Neutrophil (primary cell): Measurements from ENCODE around the gene PPP2R5D.
A peak's percentile ranks its signal among the peaks of the same experiment; 100 is the strongest.

ENCODE experiments used
- H3K27ac ChIP-seq: fragments of 200-600 bp; sonication (generic); 2 replicates; pipeline ENCODE4 v1.5.1; 2016; ENCODE audit warnings: mild to moderate bottlenecking, moderate library complexity
- H3K27me3 ChIP-seq: fragments of 200-600 bp; sonication (generic); 2 replicates; pipeline ENCODE4 v1.6.0; 2016; ENCODE audit warnings: mild to moderate bottlenecking
- H3K36me3 ChIP-seq: fragments of 200-600 bp; sonication (generic); 2 replicates; pipeline ENCODE4 v1.5.1; 2017
- H3K4me1 ChIP-seq, 2 experiments: fragments of 200-600 bp in 1 of 2; sonication (generic) in 1 of 2; 1 replicate in 1 of 2; 2 replicates in 1 of 2; pipeline versions ENCODE4 v1.5.1 to v1.6.1; 2013 to 2016; ENCODE audit warnings: low read depth in 1 of 2, low read length in 1 of 2, mild to moderate bottlenecking in 1 of 2, moderate library complexity in 1 of 2; ENCODE audit not compliant: control insufficient read depth in 1 of 2, insufficient read depth in 1 of 2
- H3K4me3 ChIP-seq, 2 experiments: fragments of 200-600 bp in 1 of 2; sonication (generic) in 1 of 2; 1 replicate in 1 of 2; 2 replicates in 1 of 2; pipeline ENCODE4 v1.5.1; 2013 to 2016; ENCODE audit warnings: low read depth in 1 of 2, low read length in 1 of 2, mild to moderate bottlenecking in 1 of 2, moderate library complexity in 1 of 2
- H3K9me3 ChIP-seq: fragments of 200-600 bp; sonication (generic); 2 replicates; pipeline ENCODE4 v1.5.1; 2016
- CTCF ChIP-seq: fragments of 200-600 bp; sonication (generic); IDR thresholded peaks from 2 replicates; pipeline ENCODE4 v1.5.1; 2016; ENCODE audit warnings: antibody characterized with exemption

Gene PPP2R5D

GRCh38 chr6:43019152-43019551, 34.8 kb downstream of the PPP2R5D start:
- H3K4me1 ChIP-seq = peaks cover 36 to 38% of the 10 kb centered on the region in 2 experiments
- peaks cover 30% of the 10 kb centered on the region for H3K36me3 ChIP-seq
- no peak for TF ChIP-seq CTCF
- no peak overlapping the region for H3K4me3 ChIP-seq
- no peaks in the 10 kb centered on the region for H3K9me3 ChIP-seq
- no peak overlapping the region for H3K27ac ChIP-seq
- H3K27me3 ChIP-seq = no peaks in the 10 kb centered on the region

- no peak for TF ChIP-seq CTCF
- H3K9me3 ChIP-seq = no peaks in the 10 kb centered on the region
- peak overlapping the region; percentile 85 for H3K27ac ChIP-seq
- H3K36me3 ChIP-seq = peaks cover 36% of the 10 kb centered on the region
- no peak overlapping the region for H3K4me3 ChIP-seq
- peaks cover 26 to 28% of the 10 kb centered on the region in 2 experiments for H3K4me1 ChIP-seq
- H3K27me3 ChIP-seq = no peaks in the 10 kb centered on the region
Observed at GRCh38 chr6:43020052-43020705, 35.8 kb downstream of the PPP2R5D start.

- Histone ChIP-seq H3K36me3 (peaks cover 43% of the 10 kb centered on the region), H3K4me1 (peaks cover 21 to 25% of the 10 kb centered on the region in 2 experiments)
- TF ChIP-seq CTCF = no peak
Observed at GRCh38 chr6:43020847-43021246, 36.5 kb downstream of the PPP2R5D start.

GRCh38 chr6:43021270-43022047, 37.1 kb downstream of the PPP2R5D start, which contains the start of gene RRP36:
RRP36 (plus strand) TSS chr6:43021623; CDS start chr6:43021655, 32 bp downstream.
- TF ChIP-seq CTCF = no peak
- no peaks in the 10 kb centered on the region for H3K9me3 ChIP-seq
- no peaks in the 10 kb centered on the region for H3K27me3 ChIP-seq
- peaks cover 49% of the 10 kb centered on the region for H3K36me3 ChIP-seq
- H3K4me1 ChIP-seq = peaks cover 15 to 19% of the 10 kb centered on the region in 2 experiments
- peak within 1 kb of the TSS; percentile 88 to 97 for H3K4me3 ChIP-seq
- H3K27ac ChIP-seq = peak within 1 kb of the TSS; percentile 85

More at GRCh38 chr6:43020847-43021246, 36.5 kb downstream of the PPP2R5D start:
- no peaks in the 10 kb centered on the region for H3K27me3 ChIP-seq
- peak overlapping the region; percentile 85 for H3K27ac ChIP-seq
- H3K4me3 ChIP-seq = peak overlapping the region; percentile 88 to 97
- H3K9me3 ChIP-seq = no peaks in the 10 kb centered on the region

GRCh38 chr6:43024436-43024835, 40.1 kb downstream of the PPP2R5D start:
- no peak for TF ChIP-seq CTCF
- Histone ChIP-seq H3K27ac (no peak overlapping the region), H3K4me3 (no peak overlapping the region), H3K9me3 (no peaks in the 10 kb centered on the region), H3K4me1 (peaks cover 15 to 18% of the 10 kb centered on the region in 2 experiments), H3K27me3 (no peaks in the 10 kb centered on the region), H3K36me3 (peaks cover 54% of the 10 kb centered on the region)
